ENCODE measurements around the gene MYADML2.

Gene MYADML2

GRCh38 chr17:81977211-81977808 is 30.3 kb upstream of the MYADML2 start, which contains the start of gene ASPSCR1:
TSS of gene ASPSCR1 (plus strand) at chr17:81977629. CDS start at chr17:81977647, 18 bp downstream.
- no peaks in the 10 kb centered on the region for H3K9me3 ChIP-seq (ENCODE audit: control insufficient read depth, low read length)
- H3K27me3 ChIP-seq (ENCODE audit: control insufficient read depth, insufficient read depth, low read length, poor library complexity, severe bottlenecking), result peaks cover 24% of the 10 kb centered on the region
- peaks cover 6% of the 10 kb centered on the region for H3K36me3 ChIP-seq (ENCODE audit: control insufficient read depth, insufficient read depth, low read length)
- peak within 1 kb of the TSS; percentile 85 for H3K27ac ChIP-seq (ENCODE audit: insufficient read depth, low read depth, low read length, poor library complexity, severe bottlenecking)
- peak within 1 kb of the TSS; percentile 89 for H3K4me3 ChIP-seq (ENCODE audit: insufficient read depth, low read depth, low read length)
- peaks cover 3% of the 10 kb centered on the region for H3K4me1 ChIP-seq (ENCODE audit: control insufficient read depth, insufficient read depth, low read length)
- WGBS, 2 experiments, result 0% methylated on average over 76 of the region's 76 CpGs

GRCh38 chr17:81976332-81977210 is 29.5 kb upstream of the MYADML2 start:
- H3K27ac ChIP-seq (ENCODE audit: insufficient read depth, low read depth, low read length, poor library complexity, severe bottlenecking), result no peak overlapping the region
- peak overlapping the region; percentile 89 for H3K4me3 ChIP-seq (ENCODE audit: insufficient read depth, low read depth, low read length)
- peaks cover 24% of the 10 kb centered on the region for H3K27me3 ChIP-seq (ENCODE audit: control insufficient read depth, insufficient read depth, low read length, poor library complexity, severe bottlenecking)
- WGBS, 2 experiments, result 27 to 28% methylated on average over 30 of the region's 30 CpGs
- peaks cover 6% of the 10 kb centered on the region for H3K36me3 ChIP-seq (ENCODE audit: control insufficient read depth, insufficient read depth, low read length)
- no peaks in the 10 kb centered on the region for H3K9me3 ChIP-seq (ENCODE audit: control insufficient read depth, low read length)
- peaks cover 3% of the 10 kb centered on the region for H3K4me1 ChIP-seq (ENCODE audit: control insufficient read depth, insufficient read depth, low read length)

- Histone ChIP-seq H3K4me3 (ENCODE audit: insufficient read depth, low read depth, low read length) (no peak overlapping the region), H3K27me3 (ENCODE audit: control insufficient read depth, insufficient read depth, low read length, poor library complexity, severe bottlenecking) (peaks cover 29% of the 10 kb centered on the region), H3K27ac (ENCODE audit: insufficient read depth, low read depth, low read length, poor library complexity, severe bottlenecking) (no peak overlapping the region), H3K36me3 (ENCODE audit: control insufficient read depth, insufficient read depth, low read length) (no peaks in the 10 kb centered on the region), H3K4me1 (ENCODE audit: control insufficient read depth, insufficient read depth, low read length) (peaks cover 7% of the 10 kb centered on the region), H3K9me3 (ENCODE audit: control insufficient read depth, low read length) (no peaks in the 10 kb centered on the region)
Observed at GRCh38 chr17:81973432-81973831, 26.4 kb upstream of the MYADML2 start.

GRCh38 chr17:81968850-81969812 is 22.1 kb upstream of the MYADML2 start:
- H3K4me1 ChIP-seq (ENCODE audit: control insufficient read depth, insufficient read depth, low read length), result peaks cover 20% of the 10 kb centered on the region
- no peaks in the 10 kb centered on the region for H3K9me3 ChIP-seq (ENCODE audit: control insufficient read depth, low read length)
- H3K36me3 ChIP-seq (ENCODE audit: control insufficient read depth, insufficient read depth, low read length), result no peaks in the 10 kb centered on the region
- peaks cover 32% of the 10 kb centered on the region for H3K27me3 ChIP-seq (ENCODE audit: control insufficient read depth, insufficient read depth, low read length, poor library complexity, severe bottlenecking)
- H3K27ac ChIP-seq (ENCODE audit: insufficient read depth, low read depth, low read length, poor library complexity, severe bottlenecking), result no peak overlapping the region
- 90 to 93% methylated on average over 12 of the region's 12 CpGs for WGBS, 2 experiments
- H3K4me3 ChIP-seq (ENCODE audit: insufficient read depth, low read depth, low read length), result no peak overlapping the region

- WGBS, 2 experiments, result 78 to 86% methylated on average over 7 of the region's 7 CpGs
- Histone ChIP-seq H3K36me3 (ENCODE audit: control insufficient read depth, insufficient read depth, low read length) (no peaks in the 10 kb centered on the region), H3K9me3 (ENCODE audit: control insufficient read depth, low read length) (no peaks in the 10 kb centered on the region), H3K27ac (ENCODE audit: insufficient read depth, low read depth, low read length, poor library complexity, severe bottlenecking) (no peak overlapping the region), H3K27me3 (ENCODE audit: control insufficient read depth, insufficient read depth, low read length, poor library complexity, severe bottlenecking) (peaks cover 40% of the 10 kb centered on the region), H3K4me3 (ENCODE audit: insufficient read depth, low read depth, low read length) (no peak overlapping the region), H3K4me1 (ENCODE audit: control insufficient read depth, insufficient read depth, low read length) (peaks cover 20% of the 10 kb centered on the region)
Observed at GRCh38 chr17:81968396-81968745, 21.3 kb upstream of the MYADML2 start.

- WGBS, 2 experiments, result 23 to 24% methylated on average over 36 of the region's 36 CpGs
- Histone ChIP-seq H3K27ac (ENCODE audit: insufficient read depth, low read depth, low read length, poor library complexity, severe bottlenecking) (no peak overlapping the region), H3K9me3 (ENCODE audit: control insufficient read depth, low read length) (no peaks in the 10 kb centered on the region), H3K4me1 (ENCODE audit: control insufficient read depth, insufficient read depth, low read length) (peaks cover 20% of the 10 kb centered on the region), H3K36me3 (ENCODE audit: control insufficient read depth, insufficient read depth, low read length) (no peaks in the 10 kb centered on the region), H3K4me3 (ENCODE audit: insufficient read depth, low read depth, low read length) (no peak overlapping the region), H3K27me3 (ENCODE audit: control insufficient read depth, insufficient read depth, low read length, poor library complexity, severe bottlenecking) (peaks cover 46% of the 10 kb centered on the region)
Observed at GRCh38 chr17:81967533-81968395, 20.7 kb upstream of the MYADML2 start.

- no peak overlapping the region for H3K27ac ChIP-seq (ENCODE audit: insufficient read depth, low read depth, low read length, poor library complexity, severe bottlenecking)
- peaks cover 21% of the 10 kb centered on the region for H3K4me1 ChIP-seq (ENCODE audit: control insufficient read depth, insufficient read depth, low read length)
- H3K4me3 ChIP-seq (ENCODE audit: insufficient read depth, low read depth, low read length), result no peak overlapping the region
- WGBS, 2 experiments, result 71% methylated on average over 5 of the region's 5 CpGs
- peaks cover 52% of the 10 kb centered on the region for H3K27me3 ChIP-seq (ENCODE audit: control insufficient read depth, insufficient read depth, low read length, poor library complexity, severe bottlenecking)
- H3K36me3 ChIP-seq (ENCODE audit: control insufficient read depth, insufficient read depth, low read length), result no peaks in the 10 kb centered on the region
- H3K9me3 ChIP-seq (ENCODE audit: control insufficient read depth, low read length), result no peaks in the 10 kb centered on the region
Observed at GRCh38 chr17:81967244-81967532, 20.2 kb upstream of the MYADML2 start.

- WGBS, 2 experiments, result 58% methylated on average over 41 of the region's 41 CpGs
- Histone ChIP-seq H3K4me3 (ENCODE audit: insufficient read depth, low read depth, low read length) (no peak overlapping the region), H3K27ac (ENCODE audit: insufficient read depth, low read depth, low read length, poor library complexity, severe bottlenecking) (no peak overlapping the region), H3K4me1 (ENCODE audit: control insufficient read depth, insufficient read depth, low read length) (peaks cover 27% of the 10 kb centered on the region), H3K9me3 (ENCODE audit: control insufficient read depth, low read length) (no peaks in the 10 kb centered on the region), H3K27me3 (ENCODE audit: control insufficient read depth, insufficient read depth, low read length, poor library complexity, severe bottlenecking) (peaks cover 58% of the 10 kb centered on the region), H3K36me3 (ENCODE audit: control insufficient read depth, insufficient read depth, low read length) (no peaks in the 10 kb centered on the region)
Observed at GRCh38 chr17:81966343-81967243, 19.6 kb upstream of the MYADML2 start.
